IPS DF 6.9 (cell line): ENCODE results near the gene CHKB.
A peak's percentile ranks its signal among the peaks of the same experiment; 100 is the strongest.

Source experiments
- DNase-seq: peaks from one replicate; pipeline ENCODE4 v3.0.0-alpha.2; 2013; ENCODE audit warnings: low read depth, low spot score
- H3K27ac ChIP-seq: one replicate; pipeline ENCODE4 v1.5.1; 2013; ENCODE audit warnings: low read length, control low read depth
- H3K27me3 ChIP-seq: 2 replicates; pipeline ENCODE4 v1.6.1; 2013; ENCODE audit warnings: mild to moderate bottlenecking, low read length; ENCODE audit not compliant: control insufficient read depth, insufficient read depth
- H3K36me3 ChIP-seq: 2 replicates; pipeline ENCODE4 v1.6.1; 2013; ENCODE audit warnings: low read length; ENCODE audit not compliant: control insufficient read depth, insufficient read depth
- H3K4me1 ChIP-seq: 2 replicates; pipeline ENCODE4 v1.6.1; 2013; ENCODE audit warnings: low read length; ENCODE audit not compliant: control insufficient read depth, insufficient read depth
- H3K4me3 ChIP-seq: 2 replicates; pipeline ENCODE4 v1.5.1; 2013; ENCODE audit warnings: mild to moderate bottlenecking, low read length
- H3K9me3 ChIP-seq: 2 replicates; pipeline ENCODE4 v1.6.1; 2013; ENCODE audit warnings: low read length, inconsistent platforms; ENCODE audit not compliant: control insufficient read depth, insufficient read depth
- WGBS: extraction: QIAGEN DNeasy Blood & Tissue Kit; methylation state at CpG from one replicate; pipeline ENCODE4 v1.1.7; 2013; ENCODE audit warnings: mixed read lengths, missing lambda C conversion rate; ENCODE audit not compliant: insufficient read length, insufficient coverage; 5-methylcytosine and 5-hydroxymethylcytosine counted together

CHKB gene

DNA sequence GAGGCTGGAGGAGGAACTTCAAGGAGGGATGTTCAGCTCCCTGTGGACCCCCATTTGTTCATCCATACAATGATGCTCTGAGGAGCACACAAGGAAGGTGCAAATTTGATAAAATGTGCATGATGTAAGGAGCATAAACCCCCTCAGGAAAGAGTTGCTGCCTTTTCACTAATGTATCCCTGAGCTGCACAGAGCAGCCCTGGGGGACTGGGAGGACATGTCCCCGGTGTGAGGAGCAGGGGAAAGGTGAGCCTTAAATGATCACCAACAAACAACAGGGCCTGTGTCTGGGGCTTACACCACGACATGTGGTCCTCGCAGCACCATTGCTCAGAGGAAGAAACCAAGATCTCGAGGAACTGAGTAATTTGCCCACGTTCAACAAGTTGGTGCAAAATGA is 14.4 kb upstream of the CHKB start:
- Histone ChIP-seq H3K36me3 (no peaks in the 10 kb centered on the region), H3K27ac (no peak overlapping the region), H3K4me3 (no peak overlapping the region), H3K27me3 (peaks cover 5% of the 10 kb centered on the region; the same call in 1 of the 2 replicates), H3K4me1 (0 out of 2 replicates have a peak, but pooled peaks cover 4% of the 10 kb centered on the region), H3K9me3 (no peaks in the 10 kb centered on the region)
- DNase-seq = no peak
- no CpG with 5 or more reads among the region's 5 CpGs for WGBS

DNA sequence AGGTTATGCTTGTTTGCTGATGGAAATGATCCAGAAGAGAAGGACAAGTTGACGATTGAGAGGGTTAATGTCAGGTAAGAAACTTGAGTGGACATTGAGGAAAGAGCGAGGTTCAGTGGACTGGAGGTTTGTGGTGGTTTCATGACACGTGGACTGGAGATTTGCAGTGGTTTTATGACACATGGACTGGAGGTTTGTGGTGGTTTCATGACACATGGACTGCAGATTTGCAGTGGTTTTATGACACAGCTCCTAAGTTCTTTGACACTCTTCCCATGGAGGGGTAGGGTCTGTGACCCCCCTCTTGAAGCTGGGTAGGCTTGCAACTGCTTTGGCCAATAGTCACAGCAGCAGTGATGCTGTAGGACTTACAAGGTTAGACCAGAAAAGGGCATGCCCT is 12.5 kb upstream of the CHKB start:
- Histone ChIP-seq H3K27ac (no peak overlapping the region), H3K36me3 (no peaks in the 10 kb centered on the region), H3K27me3 (peaks cover 3% of the 10 kb centered on the region; the same call in 1 of the 2 replicates), H3K4me1 (0 out of 2 replicates have a peak, but pooled peaks cover 2% of the 10 kb centered on the region), H3K9me3 (no peaks in the 10 kb centered on the region), H3K4me3 (no peak overlapping the region)
- no peak for DNase-seq
- WGBS = no CpG with 5 or more reads among the region's 3 CpGs

DNA sequence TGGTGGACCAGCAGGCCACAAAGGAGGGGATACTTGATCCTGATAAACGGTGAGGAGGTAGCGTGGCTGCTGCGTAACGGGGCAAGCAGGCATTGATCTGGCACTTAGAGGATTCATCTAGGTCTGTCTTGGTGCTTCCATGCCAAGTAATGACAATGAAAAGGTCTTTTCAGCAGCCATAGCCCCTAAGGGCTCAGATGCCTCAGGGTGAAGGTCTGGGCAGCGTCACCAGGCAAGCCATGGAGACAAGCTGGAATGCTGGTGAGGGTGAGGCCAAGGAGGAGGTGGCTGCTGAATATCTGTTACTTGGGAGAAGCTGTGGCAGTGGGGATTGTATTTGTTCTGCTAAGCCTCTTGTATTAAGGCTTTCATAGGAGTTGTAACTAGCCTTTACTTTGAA is 4.8 kb upstream of the CHKB start:
- no peak for DNase-seq
- no peaks in the 10 kb centered on the region for H3K9me3 ChIP-seq
- no CpG with 5 or more reads among the region's 5 CpGs for WGBS
- H3K27ac ChIP-seq = no peak overlapping the region
- no peaks in the 10 kb centered on the region for H3K27me3 ChIP-seq
- H3K4me1 ChIP-seq = no peaks in the 10 kb centered on the region
- H3K36me3 ChIP-seq = no peaks in the 10 kb centered on the region
- H3K4me3 ChIP-seq = no peak overlapping the region

DNA sequence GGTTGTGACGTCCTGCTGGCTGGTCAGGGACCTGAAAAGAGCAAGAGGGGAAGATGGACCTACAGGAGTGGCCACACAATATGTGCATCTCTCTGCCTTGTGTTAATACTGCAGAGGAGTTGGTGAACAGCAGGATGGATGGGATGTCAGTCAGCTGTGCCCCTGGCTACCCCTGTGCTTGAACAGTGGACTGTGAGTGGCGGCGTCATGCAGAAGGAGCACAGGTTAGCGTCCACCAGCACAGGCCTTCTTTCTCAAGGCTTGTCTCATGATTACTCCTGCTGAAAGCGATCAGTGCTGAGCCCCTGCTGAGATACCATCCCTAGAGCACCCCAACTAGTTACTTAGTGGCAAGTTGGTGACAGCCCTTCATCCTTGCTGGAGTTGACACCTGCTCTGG is 3.8 kb upstream of the CHKB start:
- no peaks in the 10 kb centered on the region for H3K9me3 ChIP-seq
- no peak overlapping the region for H3K4me3 ChIP-seq
- no peak overlapping the region for H3K27ac ChIP-seq
- H3K4me1 ChIP-seq = peaks cover 1% of the 10 kb centered on the region; the same call in 1 of the 2 replicates
- DNase-seq = no peak
- no peaks in the 10 kb centered on the region for H3K27me3 ChIP-seq
- no CpG with 5 or more reads among the region's 5 CpGs for WGBS
- no peaks in the 10 kb centered on the region for H3K36me3 ChIP-seq

DNA sequence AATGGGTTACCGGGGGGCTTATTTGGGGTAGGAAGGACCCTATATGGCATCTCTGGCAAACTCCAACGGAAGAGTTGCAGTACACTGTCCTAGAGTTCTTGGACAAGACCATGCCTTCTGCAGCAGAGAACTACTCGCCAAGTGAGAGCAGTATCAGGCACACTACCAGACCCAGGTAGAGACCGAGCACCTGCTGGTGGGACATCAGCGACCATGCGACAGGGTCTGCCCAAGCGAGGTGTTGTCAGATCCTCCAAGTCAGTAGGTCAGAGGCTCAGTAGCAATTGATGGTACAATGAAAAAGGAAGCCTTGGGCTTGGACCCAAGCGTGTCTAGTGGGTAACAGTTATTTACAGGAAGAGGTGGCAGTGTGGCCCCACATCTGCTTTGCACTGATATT is 3.1 kb upstream of the CHKB start:
- no peaks in the 10 kb centered on the region for H3K9me3 ChIP-seq
- H3K27ac ChIP-seq = no peak overlapping the region
- no CpG with 5 or more reads among the region's 8 CpGs for WGBS
- no peak overlapping the region for H3K4me3 ChIP-seq
- H3K4me1 ChIP-seq = peaks cover 1% of the 10 kb centered on the region; the same call in 1 of the 2 replicates
- no peaks in the 10 kb centered on the region for H3K36me3 ChIP-seq
- no peaks in the 10 kb centered on the region for H3K27me3 ChIP-seq
- DNase-seq = no peak

DNA sequence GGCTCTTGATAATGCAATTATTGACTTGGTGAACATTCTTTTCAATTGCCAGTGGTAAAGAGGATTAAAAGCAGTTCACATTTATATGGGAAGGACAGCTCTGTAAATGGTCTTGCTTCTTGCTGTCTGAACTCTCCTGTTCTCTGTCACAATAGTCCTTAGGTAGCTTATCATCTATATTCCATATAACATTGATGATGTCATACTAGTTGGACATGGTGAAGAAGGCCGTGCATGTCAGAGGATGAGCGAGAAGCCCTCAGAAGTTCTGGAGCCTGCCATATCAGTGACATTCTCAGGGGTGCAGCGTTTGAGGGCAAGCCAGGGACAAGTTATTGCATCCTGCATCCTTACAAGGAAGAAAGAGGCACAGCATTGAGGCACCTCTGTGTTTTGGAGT is 2.6 kb upstream of the CHKB start:
- Histone ChIP-seq H3K27ac (no peak overlapping the region), H3K27me3 (no peaks in the 10 kb centered on the region), H3K4me3 (no peak overlapping the region), H3K4me1 (peaks cover 1% of the 10 kb centered on the region; the same call in 1 of the 2 replicates), H3K36me3 (no peaks in the 10 kb centered on the region), H3K9me3 (no peaks in the 10 kb centered on the region)
- no peak for DNase-seq
- WGBS = no CpG with 5 or more reads among the region's 3 CpGs

DNA sequence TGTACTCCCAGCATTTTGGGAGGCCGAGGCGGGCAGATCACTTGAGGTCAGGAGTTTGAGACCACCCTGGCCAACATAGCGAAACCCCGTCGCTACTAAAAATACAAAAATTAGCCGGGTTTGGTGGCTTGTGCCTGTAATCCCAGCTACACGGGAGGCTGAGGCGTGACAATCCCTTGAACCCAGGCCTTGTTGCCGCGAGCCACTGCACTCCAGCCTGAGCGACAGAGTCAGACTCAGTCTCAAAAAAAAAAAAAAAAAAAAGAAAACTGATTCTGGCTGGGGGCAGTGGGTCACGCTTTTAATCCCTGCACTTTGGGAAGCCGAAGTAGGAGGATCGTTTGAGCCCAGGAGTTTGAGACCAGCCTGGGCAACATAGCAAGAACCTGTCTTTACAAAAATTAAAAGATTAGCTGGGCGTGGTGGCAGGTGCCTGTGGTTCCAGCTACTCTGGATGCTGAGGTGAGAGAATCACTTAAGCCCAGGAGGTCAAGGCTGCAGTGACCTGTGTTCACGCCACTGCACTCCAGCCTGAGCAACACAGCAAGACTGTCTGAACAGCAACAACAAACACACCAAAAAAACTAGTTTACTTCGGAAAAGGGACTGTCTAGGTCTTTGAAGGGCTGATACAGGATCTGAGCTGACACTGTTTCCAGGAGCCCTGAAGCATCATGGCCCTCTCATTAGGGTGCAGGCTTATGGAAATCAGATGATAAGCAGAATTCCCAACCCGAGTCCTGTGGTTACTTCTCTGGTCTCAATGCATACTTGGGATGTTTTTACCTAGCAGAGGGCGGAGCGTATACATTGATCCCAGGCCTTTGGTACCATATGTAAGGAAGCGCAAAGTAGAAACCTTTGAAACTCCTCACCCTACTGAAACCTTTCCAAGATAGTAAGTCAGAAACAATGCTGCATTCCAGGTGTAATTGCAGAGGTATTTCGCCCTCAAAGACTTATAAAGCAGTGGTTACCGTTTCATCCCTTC is 1.8 kb upstream of the CHKB start:
- no peaks in the 10 kb centered on the region for H3K9me3 ChIP-seq
- WGBS = no CpG with 5 or more reads among the region's 23 CpGs
- no peaks in the 10 kb centered on the region for H3K27me3 ChIP-seq
- no peak overlapping the region for H3K27ac ChIP-seq
- H3K4me1 ChIP-seq = peaks cover 1% of the 10 kb centered on the region; the same call in 1 of the 2 replicates
- no peak overlapping the region for H3K4me3 ChIP-seq
- H3K36me3 ChIP-seq = no peaks in the 10 kb centered on the region
- no peak for DNase-seq

DNA sequence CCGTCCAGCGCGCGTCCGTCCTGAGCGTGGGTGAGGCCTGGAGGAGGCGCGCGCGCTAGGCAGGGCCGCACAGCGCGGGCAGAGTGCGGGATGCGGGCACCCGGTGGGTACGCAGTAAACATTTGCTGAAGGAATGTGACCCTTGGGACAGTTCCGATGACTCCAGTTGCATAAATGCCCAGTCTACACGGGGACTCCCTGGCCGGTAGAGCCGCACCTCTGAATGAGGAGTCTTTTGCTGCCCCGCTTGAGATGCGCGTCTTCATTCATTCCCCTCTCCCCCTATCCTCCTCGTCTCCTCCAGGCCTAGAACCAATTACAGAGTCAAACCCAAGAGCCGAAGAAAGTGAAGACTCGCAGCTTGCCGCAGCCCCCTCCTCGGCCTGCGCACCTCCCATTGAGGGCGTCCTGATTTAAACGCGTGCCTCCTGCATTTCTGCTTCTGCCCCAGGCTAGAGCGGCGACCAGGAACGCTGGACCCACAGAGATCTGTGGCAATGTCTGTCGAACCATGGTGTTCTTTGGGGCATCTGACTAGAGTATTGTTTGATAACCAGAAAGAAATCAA is 729 bp upstream of the CHKB start:
- no peaks in the 10 kb centered on the region for H3K36me3 ChIP-seq
- no peaks in the 10 kb centered on the region for H3K9me3 ChIP-seq
- peak overlapping the region; percentile 55; the same call in 1 of the 2 replicates for H3K4me3 ChIP-seq
- WGBS = no CpG with 5 or more reads among the region's 37 CpGs
- no peaks in the 10 kb centered on the region for H3K27me3 ChIP-seq
- no peak overlapping the region for H3K27ac ChIP-seq
- no peak for DNase-seq
- H3K4me1 ChIP-seq = peaks cover 1% of the 10 kb centered on the region; the same call in 1 of the 2 replicates

DNA sequence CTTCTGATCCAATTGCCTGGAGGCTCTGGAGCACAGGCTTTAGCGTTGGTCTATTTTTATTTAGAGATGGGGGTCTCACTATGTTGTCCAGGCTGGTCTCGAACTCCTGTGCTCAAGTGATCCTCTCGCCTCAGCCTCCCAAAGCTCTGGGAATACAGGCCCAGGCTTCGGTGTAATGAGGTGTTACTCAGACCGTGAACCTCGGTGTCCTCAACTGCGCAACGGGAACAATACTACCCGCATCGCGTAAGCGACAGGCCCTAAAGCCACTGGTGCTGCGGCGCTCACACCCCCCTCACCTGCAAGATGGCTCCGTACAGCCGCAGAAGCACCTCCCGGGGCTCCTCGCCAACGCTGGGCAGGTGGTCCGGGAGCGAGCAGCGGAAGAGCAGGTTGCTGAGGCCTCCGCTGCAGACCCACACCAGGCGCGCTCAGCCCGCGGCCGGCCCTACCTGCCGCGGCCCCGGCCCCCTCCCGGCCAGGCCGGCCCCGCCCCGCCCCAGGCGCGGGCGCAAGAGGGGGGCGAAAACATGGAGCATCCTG is 628 bp downstream of the CHKB start:
- Histone ChIP-seq H3K27ac (no peak overlapping the region), H3K9me3 (no peaks in the 10 kb centered on the region), H3K4me3 (peak overlapping the region; percentile 89), H3K27me3 (no peaks in the 10 kb centered on the region), H3K4me1 (peaks cover 1% of the 10 kb centered on the region; the same call in 1 of the 2 replicates), H3K36me3 (no peaks in the 10 kb centered on the region)
- DNase-seq = no peak
- no CpG with 5 or more reads among the region's 39 CpGs for WGBS
